ENCODE data around the gene SLC22A23. TPM values are rescaled to one million over a fixed set of nuclear protein-coding genes. Genes with fewer than 3 reads are reported as not detected.

SLC22A23 gene
- total and polyA plus RNA-seq, 2 experiments from 2014 or later, result 6.1 to 38.3 TPM

DNA sequence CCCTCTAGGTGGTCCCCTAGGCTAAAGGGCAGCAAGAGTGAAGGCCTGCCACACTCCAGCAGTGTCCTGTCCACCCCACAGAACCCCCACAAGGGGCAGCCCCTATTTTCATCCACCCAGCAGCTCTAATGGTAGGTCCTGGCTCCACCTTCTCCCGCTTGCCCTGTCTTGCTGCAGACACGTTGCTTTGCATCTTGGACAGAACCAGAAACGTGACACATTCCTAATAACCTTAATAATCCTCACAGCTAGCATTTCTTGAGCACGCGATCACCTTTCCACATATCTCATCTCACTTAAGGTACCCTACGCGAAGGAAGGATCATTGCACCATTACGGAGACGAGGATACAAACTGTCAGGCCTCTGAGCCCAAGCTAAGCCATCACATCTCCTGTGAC is 11.7 kb upstream of the SLC22A23 start:
- Mint-ChIP-seq H3K4me3 (no peak overlapping the region), H3K9me3 (peaks cover 3% of the 10 kb centered on the region; the same call in 1 of the 3 replicates), H3K4me1 (peaks cover 17% of the 10 kb centered on the region), H3K27ac (no peak overlapping the region), H3K36me3 (ENCODE audit: low read depth) (peaks cover 3% of the 10 kb centered on the region; the same call in 1 of the 3 replicates), H3K27me3 (ENCODE audit: insufficient read depth, low read depth, poor library complexity) (peaks cover 5% of the 10 kb centered on the region)
- Histone ChIP-seq H3F3A (replicated peaks; ENCODE audit: low read depth) (no peaks in the 10 kb centered on the region), H3K4me3 (no peak overlapping the region), H4K20me1 (replicated peaks; ENCODE audit: insufficient read depth) (no peaks in the 10 kb centered on the region), H2AFZ (no peak overlapping the region), H3K4me1 (ENCODE audit: insufficient read depth) (peaks cover 11% of the 10 kb centered on the region), H3K4me2 (no peak overlapping the region), H3K27me3 (ENCODE audit: insufficient read depth) (no peaks in the 10 kb centered on the region), H3K79me2 (replicated peaks; ENCODE audit: insufficient read depth) (no peaks in the 10 kb centered on the region), H3K27ac (ENCODE audit: low read depth) (no peak overlapping the region), H3K36me3 (ENCODE audit: insufficient read depth) (no peaks in the 10 kb centered on the region), H3K9me2 (ENCODE audit: insufficient read depth) (no peaks in the 10 kb centered on the region)
- no peak for TF ChIP-seq ZNF331 (CRISPR knock-in tag; IDR thresholded peaks at IDR 0.05; ENCODE audit: low read depth)
- TF ChIP-seq, protein P1, sequence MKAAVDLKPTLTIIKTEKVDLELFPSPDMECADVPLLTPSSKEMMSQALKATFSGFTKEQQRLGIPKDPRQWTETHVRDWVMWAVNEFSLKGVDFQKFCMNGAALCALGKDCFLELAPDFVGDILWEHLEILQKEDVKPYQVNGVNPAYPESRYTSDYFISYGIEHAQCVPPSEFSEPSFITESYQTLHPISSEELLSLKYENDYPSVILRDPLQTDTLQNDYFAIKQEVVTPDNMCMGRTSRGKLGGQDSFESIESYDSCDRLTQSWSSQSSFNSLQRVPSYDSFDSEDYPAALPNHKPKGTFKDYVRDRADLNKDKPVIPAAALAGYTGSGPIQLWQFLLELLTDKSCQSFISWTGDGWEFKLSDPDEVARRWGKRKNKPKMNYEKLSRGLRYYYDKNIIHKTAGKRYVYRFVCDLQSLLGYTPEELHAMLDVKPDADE (IDR thresholded peaks at IDR 0.05), result no peak
- TF ChIP-seq ZNF114 (CRISPR knock-in tag; IDR thresholded peaks at IDR 0.05), result no peak
- TF ChIP-seq, protein P2, sequence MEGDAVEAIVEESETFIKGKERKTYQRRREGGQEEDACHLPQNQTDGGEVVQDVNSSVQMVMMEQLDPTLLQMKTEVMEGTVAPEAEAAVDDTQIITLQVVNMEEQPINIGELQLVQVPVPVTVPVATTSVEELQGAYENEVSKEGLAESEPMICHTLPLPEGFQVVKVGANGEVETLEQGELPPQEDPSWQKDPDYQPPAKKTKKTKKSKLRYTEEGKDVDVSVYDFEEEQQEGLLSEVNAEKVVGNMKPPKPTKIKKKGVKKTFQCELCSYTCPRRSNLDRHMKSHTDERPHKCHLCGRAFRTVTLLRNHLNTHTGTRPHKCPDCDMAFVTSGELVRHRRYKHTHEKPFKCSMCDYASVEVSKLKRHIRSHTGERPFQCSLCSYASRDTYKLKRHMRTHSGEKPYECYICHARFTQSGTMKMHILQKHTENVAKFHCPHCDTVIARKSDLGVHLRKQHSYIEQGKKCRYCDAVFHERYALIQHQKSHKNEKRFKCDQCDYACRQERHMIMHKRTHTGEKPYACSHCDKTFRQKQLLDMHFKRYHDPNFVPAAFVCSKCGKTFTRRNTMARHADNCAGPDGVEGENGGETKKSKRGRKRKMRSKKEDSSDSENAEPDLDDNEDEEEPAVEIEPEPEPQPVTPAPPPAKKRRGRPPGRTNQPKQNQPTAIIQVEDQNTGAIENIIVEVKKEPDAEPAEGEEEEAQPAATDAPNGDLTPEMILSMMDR (conservative IDR thresholded peaks at IDR 0.05; ENCODE audit: low read depth in 2 of 2), result no peak
- TF ChIP-seq NANOG (IDR thresholded peaks at IDR 0.05; ENCODE audit: borderline replicate concordance), result no peak
- no peak for TF ChIP-seq EZH2 (IDR thresholded peaks at IDR 0.05; ENCODE audit: low read depth, unreplicated experiment)
- TF ChIP-seq, protein P3, sequence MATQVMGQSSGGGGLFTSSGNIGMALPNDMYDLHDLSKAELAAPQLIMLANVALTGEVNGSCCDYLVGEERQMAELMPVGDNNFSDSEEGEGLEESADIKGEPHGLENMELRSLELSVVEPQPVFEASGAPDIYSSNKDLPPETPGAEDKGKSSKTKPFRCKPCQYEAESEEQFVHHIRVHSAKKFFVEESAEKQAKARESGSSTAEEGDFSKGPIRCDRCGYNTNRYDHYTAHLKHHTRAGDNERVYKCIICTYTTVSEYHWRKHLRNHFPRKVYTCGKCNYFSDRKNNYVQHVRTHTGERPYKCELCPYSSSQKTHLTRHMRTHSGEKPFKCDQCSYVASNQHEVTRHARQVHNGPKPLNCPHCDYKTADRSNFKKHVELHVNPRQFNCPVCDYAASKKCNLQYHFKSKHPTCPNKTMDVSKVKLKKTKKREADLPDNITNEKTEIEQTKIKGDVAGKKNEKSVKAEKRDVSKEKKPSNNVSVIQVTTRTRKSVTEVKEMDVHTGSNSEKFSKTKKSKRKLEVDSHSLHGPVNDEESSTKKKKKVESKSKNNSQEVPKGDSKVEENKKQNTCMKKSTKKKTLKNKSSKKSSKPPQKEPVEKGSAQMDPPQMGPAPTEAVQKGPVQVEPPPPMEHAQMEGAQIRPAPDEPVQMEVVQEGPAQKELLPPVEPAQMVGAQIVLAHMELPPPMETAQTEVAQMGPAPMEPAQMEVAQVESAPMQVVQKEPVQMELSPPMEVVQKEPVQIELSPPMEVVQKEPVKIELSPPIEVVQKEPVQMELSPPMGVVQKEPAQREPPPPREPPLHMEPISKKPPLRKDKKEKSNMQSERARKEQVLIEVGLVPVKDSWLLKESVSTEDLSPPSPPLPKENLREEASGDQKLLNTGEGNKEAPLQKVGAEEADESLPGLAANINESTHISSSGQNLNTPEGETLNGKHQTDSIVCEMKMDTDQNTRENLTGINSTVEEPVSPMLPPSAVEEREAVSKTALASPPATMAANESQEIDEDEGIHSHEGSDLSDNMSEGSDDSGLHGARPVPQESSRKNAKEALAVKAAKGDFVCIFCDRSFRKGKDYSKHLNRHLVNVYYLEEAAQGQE (IDR thresholded peaks at IDR 0.05; ENCODE audit: unreplicated experiment), result no peak
- no peak for TF ChIP-seq POLR2AphosphoS5 (IDR thresholded peaks at IDR 0.05; ENCODE audit: low read depth)
- TF ChIP-seq CREB1 (CRISPR knock-in tag; IDR thresholded peaks at IDR 0.05; ENCODE audit: low read depth), result no peak
- TF ChIP-seq STAT1 (IDR thresholded peaks at IDR 0.05; ENCODE audit: unreplicated experiment), result no peak
- no peak for TF ChIP-seq JUNB (IDR thresholded peaks at IDR 0.05; ENCODE audit: unreplicated experiment)
- no peak for DNase-seq (ENCODE audit: low spot score)
- ATAC-seq, result no peak
